Measurements from ENCODE around the gene SLC19A1.
A peak's percentile ranks its signal among the peaks of the same experiment; 100 is the strongest.

SLC19A1 gene

DNA sequence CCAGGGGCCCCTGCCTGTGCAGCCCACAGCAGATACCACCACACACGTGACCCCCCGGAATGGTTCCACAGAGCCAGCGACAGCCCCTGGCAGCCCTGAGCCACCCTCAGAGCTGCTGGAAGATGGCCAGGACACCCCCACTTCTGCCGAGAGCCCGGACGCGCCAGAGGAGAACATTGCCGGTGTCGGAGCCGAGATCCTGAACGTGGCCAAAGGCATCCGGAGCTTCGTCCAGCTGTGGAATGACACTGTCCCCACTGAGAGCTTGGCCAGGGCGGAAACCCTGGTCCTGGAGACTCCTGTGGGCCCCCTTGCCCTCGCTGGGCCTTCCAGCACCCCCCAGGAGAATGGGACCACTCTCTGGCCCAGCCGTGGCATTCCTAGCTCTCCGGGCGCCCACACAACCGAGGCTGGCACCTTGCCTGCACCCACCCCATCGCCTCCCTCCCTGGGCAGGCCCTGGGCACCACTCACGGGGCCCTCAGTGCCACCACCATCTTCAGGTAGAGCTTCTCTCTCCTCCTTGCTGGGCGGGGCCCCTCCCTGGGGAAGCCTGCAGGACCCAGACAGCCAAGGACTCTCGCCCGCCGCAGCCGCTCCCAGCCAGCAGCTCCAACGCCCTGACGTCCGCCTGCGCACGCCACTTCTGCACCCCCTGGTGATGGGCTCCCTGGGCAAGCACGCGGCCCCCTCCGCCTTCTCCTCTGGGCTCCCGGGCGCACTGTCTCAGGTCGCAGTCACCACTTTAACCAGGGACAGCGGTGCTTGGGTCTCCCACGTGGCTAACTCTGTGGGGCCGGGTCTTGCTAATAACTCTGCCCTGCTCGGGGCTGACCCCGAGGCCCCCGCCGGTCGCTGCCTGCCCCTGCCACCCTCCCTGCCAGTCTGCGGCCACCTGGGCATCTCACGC, 86.3 kb downstream of the SLC19A1 start:
- no peaks in the 10 kb centered on the region; the same call in 1 of the 2 replicates for H3K4me1 ChIP-seq
- TF ChIP-seq, protein P1, sequence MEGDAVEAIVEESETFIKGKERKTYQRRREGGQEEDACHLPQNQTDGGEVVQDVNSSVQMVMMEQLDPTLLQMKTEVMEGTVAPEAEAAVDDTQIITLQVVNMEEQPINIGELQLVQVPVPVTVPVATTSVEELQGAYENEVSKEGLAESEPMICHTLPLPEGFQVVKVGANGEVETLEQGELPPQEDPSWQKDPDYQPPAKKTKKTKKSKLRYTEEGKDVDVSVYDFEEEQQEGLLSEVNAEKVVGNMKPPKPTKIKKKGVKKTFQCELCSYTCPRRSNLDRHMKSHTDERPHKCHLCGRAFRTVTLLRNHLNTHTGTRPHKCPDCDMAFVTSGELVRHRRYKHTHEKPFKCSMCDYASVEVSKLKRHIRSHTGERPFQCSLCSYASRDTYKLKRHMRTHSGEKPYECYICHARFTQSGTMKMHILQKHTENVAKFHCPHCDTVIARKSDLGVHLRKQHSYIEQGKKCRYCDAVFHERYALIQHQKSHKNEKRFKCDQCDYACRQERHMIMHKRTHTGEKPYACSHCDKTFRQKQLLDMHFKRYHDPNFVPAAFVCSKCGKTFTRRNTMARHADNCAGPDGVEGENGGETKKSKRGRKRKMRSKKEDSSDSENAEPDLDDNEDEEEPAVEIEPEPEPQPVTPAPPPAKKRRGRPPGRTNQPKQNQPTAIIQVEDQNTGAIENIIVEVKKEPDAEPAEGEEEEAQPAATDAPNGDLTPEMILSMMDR (IDR thresholded peaks at IDR 0.05; ENCODE audit: low read depth, low read length) = no peak
- no peaks in the 10 kb centered on the region for H3K36me3 ChIP-seq
- no peak overlapping the region; the same call in 1 of the 2 replicates for H3K4me3 ChIP-seq (ENCODE audit: low read depth, low read length)
- no peak for DNase-seq
- H3K9me3 ChIP-seq = no peaks in the 10 kb centered on the region
- H3K27me3 ChIP-seq = peaks cover 17% of the 10 kb centered on the region; the same call in 1 of the 2 replicates

DNA sequence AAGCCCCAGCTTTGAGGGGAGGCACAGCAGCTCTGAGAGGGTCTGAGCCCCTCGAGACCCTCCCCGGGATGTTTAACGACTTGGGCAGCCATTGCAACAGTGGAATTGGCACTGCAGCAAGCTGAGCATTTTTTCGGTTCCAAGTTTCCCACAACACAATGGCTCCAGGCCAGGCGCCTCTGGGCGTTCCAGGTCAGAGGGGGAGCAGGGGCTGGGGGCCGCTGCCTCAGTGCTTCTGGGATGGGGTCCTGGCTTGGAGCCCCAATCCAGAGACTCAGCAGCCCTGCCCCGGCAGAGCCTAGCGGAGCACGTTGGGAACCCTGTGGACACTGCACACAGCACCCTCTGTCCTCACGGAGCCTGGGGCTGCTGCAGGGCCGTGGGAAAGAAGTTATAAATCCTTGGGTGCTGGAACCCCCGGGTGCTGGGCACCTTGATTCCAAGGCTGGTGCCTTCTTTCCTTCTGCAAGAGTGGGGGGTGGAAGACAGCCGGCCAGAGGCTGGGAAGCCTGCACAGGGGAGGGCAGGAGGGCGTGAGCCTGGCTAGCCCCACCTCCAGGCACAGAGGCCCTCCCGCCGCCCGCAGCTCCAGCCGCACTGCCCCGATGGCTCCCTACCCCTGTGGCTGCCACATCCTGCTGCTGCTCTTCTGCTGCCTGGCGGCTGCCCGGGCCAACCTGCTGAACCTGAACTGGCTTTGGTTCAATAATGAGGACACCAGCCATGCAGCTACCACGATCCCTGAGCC, 87.1 kb downstream of the SLC19A1 start:
- Histone ChIP-seq H3K36me3 (no peaks in the 10 kb centered on the region), H3K4me3 (ENCODE audit: low read depth, low read length) (no peak overlapping the region; the same call in 1 of the 2 replicates), H3K9me3 (no peaks in the 10 kb centered on the region), H3K4me1 (no peaks in the 10 kb centered on the region; the same call in 1 of the 2 replicates), H3K27me3 (peaks cover 17% of the 10 kb centered on the region; the same call in 1 of the 2 replicates)
- DNase-seq = peak; percentile 47
- TF ChIP-seq, protein P1 (IDR thresholded peaks at IDR 0.05; ENCODE audit: low read depth, low read length) = no peak

DNA sequence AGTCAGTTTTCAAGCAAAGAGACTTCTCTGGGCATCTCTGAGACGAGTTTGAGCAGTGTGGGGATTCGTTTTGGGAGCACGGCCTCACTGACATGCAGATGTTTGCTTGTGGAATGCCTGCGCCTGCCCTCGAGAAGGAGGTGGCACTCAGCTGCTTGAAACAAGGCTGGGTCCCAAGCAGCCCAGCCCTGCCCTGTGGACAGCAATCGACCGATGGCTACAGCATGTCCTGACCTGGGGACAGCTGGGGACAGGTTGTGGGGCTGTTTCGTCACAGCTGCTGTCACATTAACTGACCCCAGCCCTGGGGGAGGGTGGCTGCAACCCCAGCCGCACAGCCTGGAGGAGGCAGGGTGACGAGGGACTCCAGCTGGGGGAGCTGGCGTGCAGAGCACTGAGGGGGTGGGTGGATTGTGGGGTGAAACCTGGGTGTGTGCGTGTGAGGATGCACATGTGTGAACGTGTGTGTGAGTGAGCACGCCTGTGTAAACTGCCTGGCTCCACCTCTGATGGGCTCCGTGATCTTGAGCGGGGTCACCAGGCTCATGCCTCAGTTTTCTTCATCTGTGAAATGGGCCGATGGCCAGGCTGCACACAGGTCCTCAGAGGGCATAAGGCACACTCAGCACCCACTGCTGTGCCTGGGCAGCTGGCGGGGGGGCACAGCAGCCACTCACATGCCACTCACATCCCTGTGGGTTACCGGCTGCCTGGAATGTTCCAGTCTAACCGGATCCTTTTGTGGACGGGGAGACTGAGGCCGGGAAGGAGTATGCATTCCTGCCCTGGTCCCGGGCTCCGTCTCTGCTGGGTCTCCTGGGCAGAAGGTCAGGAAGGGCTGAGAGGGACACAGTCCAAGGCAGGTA, 87.9 kb downstream of the SLC19A1 start:
- TF ChIP-seq, protein P1 (IDR thresholded peaks at IDR 0.05; ENCODE audit: low read depth, low read length) = no peak

DNA sequence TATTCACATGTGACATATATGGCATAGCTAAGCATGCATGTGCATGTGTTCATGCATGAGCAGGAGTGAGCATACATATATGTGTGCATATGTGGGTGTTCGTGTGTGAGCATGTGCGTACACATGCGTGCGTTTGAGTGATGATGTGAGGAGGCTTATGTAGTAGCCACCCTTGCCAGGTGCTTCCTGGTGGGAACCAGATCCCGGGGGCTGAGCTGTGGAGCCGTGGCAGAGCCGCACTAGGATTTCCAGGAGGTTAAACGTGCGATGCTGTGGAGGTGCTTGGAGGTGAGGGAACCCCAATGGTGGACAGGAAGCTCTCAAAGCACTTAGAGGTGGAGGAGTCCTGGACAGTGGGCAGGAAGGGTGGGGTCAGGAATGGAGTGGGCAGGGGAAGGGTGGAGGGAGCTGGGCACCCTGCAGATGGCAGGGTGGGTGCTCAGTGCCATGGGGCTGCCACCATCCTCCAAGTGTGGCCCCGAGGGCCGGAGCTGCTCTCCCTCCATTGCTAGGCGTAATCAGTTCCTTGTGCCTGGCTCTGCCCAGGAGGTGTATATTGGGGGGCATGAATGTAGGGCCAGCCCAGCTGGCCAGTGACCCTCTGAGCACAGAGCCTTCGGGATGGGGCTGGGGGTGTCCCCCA, 88.8 kb downstream of the SLC19A1 start:
- TF ChIP-seq, protein P1 (IDR thresholded peaks at IDR 0.05; ENCODE audit: low read depth, low read length) = no peak
- Histone ChIP-seq H3K27me3 (peaks cover 17% of the 10 kb centered on the region; the same call in 1 of the 2 replicates), H3K36me3 (no peaks in the 10 kb centered on the region), H3K9me3 (no peaks in the 10 kb centered on the region), H3K4me3 (ENCODE audit: low read depth, low read length) (no peak overlapping the region), H3K4me1 (no peaks in the 10 kb centered on the region)
- DNase-seq = no peak

More for the DNA sequence above, 87.9 kb downstream of the SLC19A1 start:
- Histone ChIP-seq H3K4me1 (no peaks in the 10 kb centered on the region; the same call in 1 of the 2 replicates), H3K9me3 (no peaks in the 10 kb centered on the region), H3K27me3 (peaks cover 17% of the 10 kb centered on the region; the same call in 1 of the 2 replicates), H3K36me3 (no peaks in the 10 kb centered on the region), H3K4me3 (ENCODE audit: low read depth, low read length) (no peak overlapping the region)
- no peak for DNase-seq

DNA sequence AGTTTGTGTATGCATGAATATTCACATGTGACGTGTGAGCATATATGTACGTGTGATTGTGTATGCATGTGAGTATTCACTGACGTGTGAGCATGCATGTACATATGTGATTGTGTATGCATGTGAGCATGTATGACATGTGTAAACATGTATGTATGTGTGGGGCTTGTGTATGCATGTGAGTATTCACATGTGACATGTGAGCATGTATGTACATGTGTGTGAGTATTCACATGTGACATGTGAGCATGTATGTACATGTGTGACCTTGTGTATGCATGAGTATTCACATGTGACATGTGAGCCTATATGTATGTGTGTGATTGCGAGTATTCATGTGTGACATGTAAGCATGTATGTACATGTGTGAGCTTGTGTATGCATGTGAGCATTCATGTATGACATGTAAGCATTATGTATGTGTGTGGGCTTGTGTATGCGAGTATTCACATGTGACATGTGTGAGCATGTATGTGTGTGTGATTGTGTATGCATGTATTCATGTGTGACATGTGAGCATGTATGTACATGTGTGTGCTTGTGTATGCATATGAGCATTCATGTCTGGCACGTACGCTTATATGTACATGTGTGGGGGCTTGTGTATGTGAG, 89.4 kb downstream of the SLC19A1 start:
- Histone ChIP-seq H3K27me3 (peaks cover 17% of the 10 kb centered on the region; the same call in 1 of the 2 replicates), H3K4me1 (no peaks in the 10 kb centered on the region), H3K36me3 (no peaks in the 10 kb centered on the region), H3K4me3 (ENCODE audit: low read depth, low read length) (no peak overlapping the region), H3K9me3 (no peaks in the 10 kb centered on the region)
- DNase-seq = no peak
- TF ChIP-seq, protein P1 (IDR thresholded peaks at IDR 0.05; ENCODE audit: low read depth, low read length) = no peak

Measured in BE2C (cell line).